ENCODE results near the gene OSCP1.

OSCP1 gene

GRCh38 chr1:36433102-36433501, 17.1 kb downstream of the OSCP1 start:
- H3K9me3 Mint-ChIP-seq = no peaks in the 10 kb centered on the region
- no peak overlapping the region for H3K4me3 Mint-ChIP-seq
- ATAC-seq (replicated peaks; ENCODE audit: extremely low read depth, poor library complexity, severe bottlenecking) (no peak), DNase-seq (ENCODE audit: low spot score in 2 of 2) (no peak)
- H3K27me3 Mint-ChIP-seq = no peaks in the 10 kb centered on the region
- no peaks in the 10 kb centered on the region for H3K36me3 Mint-ChIP-seq (ENCODE audit: insufficient read depth)
- H3K27ac Mint-ChIP-seq (ENCODE audit: low read depth) = no peak overlapping the region
- no peaks in the 10 kb centered on the region for H3K4me1 Mint-ChIP-seq

DNA sequence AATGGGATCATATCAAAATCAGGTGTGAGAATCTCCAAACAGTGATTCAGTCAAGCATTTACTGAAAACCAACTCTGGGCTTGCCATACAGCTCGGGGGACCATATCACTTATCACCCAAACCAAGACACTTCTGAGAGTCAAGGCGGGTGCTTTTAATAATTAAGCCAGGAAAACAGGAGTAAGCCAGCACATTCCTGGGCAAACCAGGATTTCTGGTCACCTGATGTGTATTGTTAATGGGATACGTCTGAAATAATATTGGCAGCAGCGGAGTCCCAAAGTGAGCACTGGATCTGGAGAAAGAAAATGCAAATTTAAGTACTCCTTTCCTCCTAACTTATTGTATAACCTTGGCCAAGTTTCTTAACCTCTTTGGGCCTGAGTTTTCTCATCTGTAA, 17.6 kb downstream of the OSCP1 start:
- H3K4me3 Mint-ChIP-seq = no peak overlapping the region
- no peaks in the 10 kb centered on the region for H3K4me1 Mint-ChIP-seq
- no peak overlapping the region for H3K27ac Mint-ChIP-seq (ENCODE audit: low read depth)
- no peaks in the 10 kb centered on the region for H3K36me3 Mint-ChIP-seq (ENCODE audit: insufficient read depth)
- ATAC-seq (replicated peaks; ENCODE audit: extremely low read depth, poor library complexity, severe bottlenecking) = no peak
- H3K27me3 Mint-ChIP-seq = no peaks in the 10 kb centered on the region
- DNase-seq (ENCODE audit: low spot score in 2 of 2) = no peak
- H3K9me3 Mint-ChIP-seq = no peaks in the 10 kb centered on the region

DNA sequence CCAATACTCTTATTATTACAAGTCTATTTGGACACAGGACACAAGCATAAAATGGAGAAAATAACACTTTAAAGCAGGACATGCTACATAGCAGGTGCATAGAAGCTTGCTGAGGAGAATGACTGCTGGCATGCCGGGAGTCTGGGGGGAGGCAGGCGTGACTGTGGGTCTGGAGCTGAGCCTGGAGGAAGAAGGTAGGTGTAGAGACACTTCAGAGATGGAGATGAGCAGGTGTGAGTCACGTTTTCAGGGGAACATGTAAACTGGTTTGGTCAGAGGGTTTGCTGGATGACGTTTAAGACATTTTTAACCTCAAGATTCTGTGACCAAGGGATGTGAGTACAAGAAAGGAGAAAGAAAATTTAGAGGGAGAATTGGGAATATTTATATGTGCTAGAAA, 24.5 kb downstream of the OSCP1 start:
- Mint-ChIP-seq H3K27me3 (no peaks in the 10 kb centered on the region), H3K9me3 (no peaks in the 10 kb centered on the region), H3K4me3 (no peak overlapping the region), H3K36me3 (ENCODE audit: insufficient read depth) (no peaks in the 10 kb centered on the region), H3K4me1 (peaks cover 7% of the 10 kb centered on the region), H3K27ac (ENCODE audit: low read depth) (no peak overlapping the region)
- DNase-seq (ENCODE audit: low spot score in 2 of 2) = no peak
- ATAC-seq (replicated peaks; ENCODE audit: extremely low read depth, poor library complexity, severe bottlenecking) = no peak

DNA sequence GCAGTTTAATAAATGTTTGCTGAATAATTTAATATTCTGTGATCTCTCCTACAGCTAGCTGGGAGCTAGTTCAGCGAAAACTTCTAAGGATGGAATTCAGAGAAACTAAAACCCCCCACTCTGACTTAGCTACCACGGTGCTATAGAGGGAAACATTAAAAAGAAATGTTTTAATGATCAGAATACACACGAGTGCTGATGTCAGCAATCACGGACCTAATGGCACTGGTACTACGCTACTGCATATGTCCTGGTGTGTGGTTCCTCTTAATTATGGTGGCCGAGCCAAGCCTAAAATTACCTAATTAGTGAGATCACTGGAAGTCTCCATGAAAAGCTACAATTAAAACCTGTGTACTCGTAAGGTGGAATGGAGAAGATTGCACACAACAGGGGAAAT, 28.6 kb downstream of the OSCP1 start:
- Mint-ChIP-seq H3K27me3 (no peaks in the 10 kb centered on the region), H3K4me3 (no peak overlapping the region), H3K9me3 (no peaks in the 10 kb centered on the region), H3K4me1 (peaks cover 13% of the 10 kb centered on the region), H3K27ac (ENCODE audit: low read depth) (no peak overlapping the region), H3K36me3 (ENCODE audit: insufficient read depth) (no peaks in the 10 kb centered on the region)
- no peak for ATAC-seq (replicated peaks; ENCODE audit: extremely low read depth, poor library complexity, severe bottlenecking)
- DNase-seq (ENCODE audit: low spot score in 2 of 2) = no peak

DNA sequence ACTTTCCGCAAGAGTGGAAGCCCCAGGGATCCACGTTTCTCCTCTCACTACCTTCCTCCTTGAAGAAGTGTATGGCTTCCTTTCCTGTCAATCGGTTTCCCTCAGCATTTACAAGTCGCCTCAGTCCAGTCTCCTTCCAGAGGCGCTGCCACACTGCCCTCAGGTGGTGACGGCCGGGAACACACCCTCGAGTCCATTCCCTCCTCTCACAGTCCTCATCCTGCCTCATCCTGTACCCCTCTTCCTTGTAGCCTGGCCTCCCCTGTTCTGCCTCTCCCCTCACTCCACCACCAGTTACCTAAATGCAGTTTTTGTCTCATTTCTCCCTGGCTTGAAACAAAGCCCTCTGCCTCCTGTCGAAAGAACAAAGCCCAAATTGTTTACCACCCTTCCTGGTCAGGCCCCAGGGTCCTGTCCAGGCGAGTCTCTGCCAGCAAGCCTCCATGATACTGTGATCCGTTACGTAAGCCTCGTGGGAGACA, 29.4 kb downstream of the OSCP1 start:
- peak overlapping the region; percentile 36 for H3K4me3 Mint-ChIP-seq
- peak overlapping the region; percentile 75 for H3K27ac Mint-ChIP-seq (ENCODE audit: low read depth)
- ATAC-seq (replicated peaks; ENCODE audit: extremely low read depth, poor library complexity, severe bottlenecking) (peak; percentile 96), DNase-seq (ENCODE audit: low spot score in 2 of 2) (peak; percentile 81 to 92)
- H3K4me1 Mint-ChIP-seq = peaks cover 13% of the 10 kb centered on the region
- no peaks in the 10 kb centered on the region for H3K27me3 Mint-ChIP-seq
- H3K36me3 Mint-ChIP-seq (ENCODE audit: insufficient read depth) = no peaks in the 10 kb centered on the region
- H3K9me3 Mint-ChIP-seq = no peaks in the 10 kb centered on the region

DNA sequence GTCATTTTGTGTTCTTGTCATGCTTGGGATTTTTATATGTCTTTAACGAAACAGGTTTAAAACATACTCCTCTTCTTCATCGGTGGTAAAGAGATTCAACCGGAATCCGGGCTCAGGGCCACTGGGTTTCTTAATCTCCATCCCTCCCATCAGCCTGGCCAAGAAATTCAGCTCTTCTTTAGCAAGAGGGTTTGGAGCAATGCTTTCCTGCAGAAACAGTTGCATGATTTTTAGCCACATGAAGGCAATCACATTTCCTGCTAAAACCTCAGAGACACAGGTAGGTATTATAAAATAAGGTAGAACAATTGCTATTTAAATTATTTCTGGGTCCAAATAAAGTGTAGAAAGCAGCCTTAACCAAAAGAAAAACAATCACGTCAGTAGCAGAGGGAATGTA, 29.8 kb downstream of the OSCP1 start:
- no peaks in the 10 kb centered on the region for H3K27me3 Mint-ChIP-seq
- peak overlapping the region; percentile 36 for H3K4me3 Mint-ChIP-seq
- DNase-seq (ENCODE audit: low spot score in 2 of 2) (no peak), ATAC-seq (replicated peaks; ENCODE audit: extremely low read depth, poor library complexity, severe bottlenecking) (peak; percentile 29)
- peak overlapping the region; percentile 75 for H3K27ac Mint-ChIP-seq (ENCODE audit: low read depth)
- H3K4me1 Mint-ChIP-seq = peaks cover 13% of the 10 kb centered on the region
- no peaks in the 10 kb centered on the region for H3K36me3 Mint-ChIP-seq (ENCODE audit: insufficient read depth)
- H3K9me3 Mint-ChIP-seq = no peaks in the 10 kb centered on the region

GRCh38 chr1:36419569-36419968, 30.7 kb downstream of the OSCP1 start:
- peaks cover 13% of the 10 kb centered on the region for H3K4me1 Mint-ChIP-seq
- no peaks in the 10 kb centered on the region for H3K9me3 Mint-ChIP-seq
- DNase-seq (ENCODE audit: low spot score in 2 of 2) (no peak), ATAC-seq (replicated peaks; ENCODE audit: extremely low read depth, poor library complexity, severe bottlenecking) (no peak)
- H3K36me3 Mint-ChIP-seq (ENCODE audit: insufficient read depth) = no peaks in the 10 kb centered on the region
- no peak overlapping the region for H3K27ac Mint-ChIP-seq (ENCODE audit: low read depth)
- H3K4me3 Mint-ChIP-seq = no peak overlapping the region
- H3K27me3 Mint-ChIP-seq = no peaks in the 10 kb centered on the region

GRCh38 chr1:36419140-36419539, 31.1 kb downstream of the OSCP1 start:
- peaks cover 13% of the 10 kb centered on the region for H3K4me1 Mint-ChIP-seq
- H3K27me3 Mint-ChIP-seq = no peaks in the 10 kb centered on the region
- no peaks in the 10 kb centered on the region for H3K36me3 Mint-ChIP-seq (ENCODE audit: insufficient read depth)
- no peaks in the 10 kb centered on the region for H3K9me3 Mint-ChIP-seq
- no peak for DNase-seq (ENCODE audit: low spot score in 2 of 2)
- no peak overlapping the region for H3K4me3 Mint-ChIP-seq
- no peak overlapping the region for H3K27ac Mint-ChIP-seq (ENCODE audit: low read depth)
- ATAC-seq (replicated peaks; ENCODE audit: extremely low read depth, poor library complexity, severe bottlenecking) = no peak

DNA sequence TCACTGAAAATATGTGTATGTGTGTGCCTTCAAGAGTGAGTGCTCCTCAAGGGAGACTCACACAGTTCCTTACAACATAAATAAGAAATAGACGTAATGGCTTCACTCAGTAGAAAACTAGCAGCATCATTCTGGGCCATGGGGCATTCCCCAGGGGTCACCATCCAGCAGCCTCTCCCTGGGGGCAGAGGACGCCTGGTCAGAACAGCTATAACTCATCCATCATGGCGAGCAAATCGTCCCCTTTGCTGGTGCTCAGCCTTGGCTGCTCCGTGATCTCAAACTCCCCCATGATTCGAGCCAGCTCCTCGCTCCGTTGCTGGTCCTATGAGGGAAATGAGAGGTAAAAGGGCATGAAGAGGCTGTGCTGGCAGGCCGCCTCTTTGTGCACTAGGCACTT, 32.3 kb downstream of the OSCP1 start:
- H3K27ac Mint-ChIP-seq (ENCODE audit: low read depth) = no peak overlapping the region
- H3K9me3 Mint-ChIP-seq = no peaks in the 10 kb centered on the region
- peaks cover 13% of the 10 kb centered on the region for H3K4me1 Mint-ChIP-seq
- H3K4me3 Mint-ChIP-seq = no peak overlapping the region
- no peaks in the 10 kb centered on the region for H3K36me3 Mint-ChIP-seq (ENCODE audit: insufficient read depth)
- no peaks in the 10 kb centered on the region for H3K27me3 Mint-ChIP-seq
- ATAC-seq (replicated peaks; ENCODE audit: extremely low read depth, poor library complexity, severe bottlenecking) (no peak), DNase-seq (ENCODE audit: low spot score in 2 of 2) (no peak)

DNA sequence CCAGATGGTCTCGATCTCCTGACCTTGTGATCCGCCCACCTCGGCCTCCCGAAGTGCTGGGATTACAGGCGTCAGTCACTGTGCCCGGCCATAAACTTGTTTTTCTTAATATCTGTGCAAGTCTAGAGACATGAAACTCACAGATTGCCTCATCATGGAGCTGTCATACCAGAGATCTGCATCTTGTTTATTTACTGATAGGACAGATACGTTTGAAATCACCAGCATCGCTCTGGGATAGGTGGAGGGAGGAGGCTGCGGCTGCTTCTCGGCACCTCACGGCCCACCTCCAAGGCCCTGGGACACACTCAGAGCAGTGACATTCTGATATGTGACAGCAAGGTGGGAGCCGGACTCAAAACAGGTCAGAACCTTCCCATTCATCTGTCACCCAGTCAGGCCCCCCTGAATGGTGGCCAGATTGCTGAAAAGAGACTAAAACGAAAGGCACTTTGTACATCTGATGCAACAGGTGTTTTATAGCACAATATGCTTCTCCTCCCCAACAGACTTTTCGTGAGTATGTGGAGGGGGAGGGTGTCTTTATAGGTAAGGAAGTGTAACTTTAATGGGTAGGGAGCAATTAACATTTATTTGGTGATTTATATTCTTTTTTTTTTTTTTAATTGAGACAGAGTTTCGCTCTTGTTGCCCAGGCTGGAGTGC, 34.5 kb downstream of the OSCP1 start:
- peaks cover 5% of the 10 kb centered on the region for H3K9me3 Mint-ChIP-seq
- H3K27me3 Mint-ChIP-seq = no peaks in the 10 kb centered on the region
- no peak overlapping the region for H3K27ac Mint-ChIP-seq (ENCODE audit: low read depth)
- ATAC-seq (replicated peaks; ENCODE audit: extremely low read depth, poor library complexity, severe bottlenecking) = no peak
- H3K36me3 Mint-ChIP-seq (ENCODE audit: insufficient read depth) = peaks cover 2% of the 10 kb centered on the region
- H3K4me3 Mint-ChIP-seq = no peak overlapping the region
- H3K4me1 Mint-ChIP-seq = peaks cover 12% of the 10 kb centered on the region
- no peak for DNase-seq (ENCODE audit: low spot score in 2 of 2)

- Mint-ChIP-seq H3K36me3 (ENCODE audit: insufficient read depth) (peaks cover 2% of the 10 kb centered on the region), H3K9me3 (peaks cover 5% of the 10 kb centered on the region), H3K4me3 (no peak overlapping the region), H3K27ac (ENCODE audit: low read depth) (no peak overlapping the region), H3K4me1 (peaks cover 7% of the 10 kb centered on the region), H3K27me3 (no peaks in the 10 kb centered on the region)
- ATAC-seq (replicated peaks; ENCODE audit: extremely low read depth, poor library complexity, severe bottlenecking) (no peak), DNase-seq (ENCODE audit: low spot score in 2 of 2) (no peak)
Measured at GRCh38 chr1:36414384-36414783, 35.9 kb downstream of the OSCP1 start.

DNA sequence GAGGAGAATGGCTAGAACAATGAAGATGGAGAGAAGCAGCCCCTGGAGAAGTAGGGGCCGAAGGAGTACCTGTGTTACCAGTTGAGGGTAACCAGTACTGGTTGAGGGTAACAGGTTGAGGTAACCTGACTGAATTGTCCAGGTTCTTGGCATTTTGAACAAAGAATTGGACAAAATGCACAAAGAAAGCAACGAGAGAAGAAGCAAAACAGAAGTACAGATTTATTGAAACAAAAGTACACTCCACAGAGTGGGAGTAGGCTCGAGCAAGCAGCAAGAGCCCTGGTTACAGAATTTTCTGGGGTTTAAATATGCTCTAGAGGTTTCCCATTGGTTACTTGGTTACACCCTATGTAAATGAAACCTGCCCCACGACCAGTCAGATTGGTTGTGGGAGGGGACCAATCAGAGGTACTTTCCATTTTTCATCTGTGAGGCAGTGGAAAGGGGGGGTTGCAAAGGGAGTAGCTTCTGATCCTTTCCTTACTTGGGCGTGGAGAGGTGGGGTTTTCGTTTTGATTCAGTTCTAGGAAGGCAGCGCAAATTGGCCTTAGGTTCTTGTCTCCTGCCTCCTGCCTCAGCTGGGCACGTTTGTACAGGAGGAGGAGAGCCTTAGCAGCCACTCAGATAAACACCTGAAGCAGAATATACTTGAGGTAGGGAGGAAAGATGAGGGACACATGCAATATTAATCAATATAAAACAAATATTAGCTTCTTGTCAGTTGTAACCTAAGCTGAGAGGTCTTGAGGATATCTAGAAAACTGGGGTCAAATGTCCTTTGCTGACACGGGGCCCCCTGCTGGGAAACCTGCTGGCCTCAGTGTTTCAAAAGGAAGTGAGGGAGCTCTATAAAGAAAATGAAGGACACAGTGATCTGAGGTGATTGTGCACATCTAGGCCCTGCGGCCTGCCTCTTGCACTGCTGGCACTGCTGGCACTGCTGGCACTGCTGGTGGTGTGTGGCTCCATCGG, 38.3 kb downstream of the OSCP1 start:
- Mint-ChIP-seq H3K27ac (ENCODE audit: low read depth) (no peak overlapping the region), H3K4me1 (peaks cover 7% of the 10 kb centered on the region), H3K4me3 (no peak overlapping the region), H3K9me3 (peaks cover 5% of the 10 kb centered on the region), H3K36me3 (ENCODE audit: insufficient read depth) (peaks cover 2% of the 10 kb centered on the region), H3K27me3 (no peaks in the 10 kb centered on the region)
- DNase-seq (ENCODE audit: low spot score in 2 of 2) = no peak
- peak; percentile 76 for ATAC-seq (replicated peaks; ENCODE audit: extremely low read depth, poor library complexity, severe bottlenecking)

- H3K4me1 Mint-ChIP-seq = peaks cover 7% of the 10 kb centered on the region
- DNase-seq (ENCODE audit: low spot score in 2 of 2) (no peak), ATAC-seq (replicated peaks; ENCODE audit: extremely low read depth, poor library complexity, severe bottlenecking) (no peak)
- H3K4me3 Mint-ChIP-seq = no peak overlapping the region
- H3K9me3 Mint-ChIP-seq = peaks cover 5% of the 10 kb centered on the region
- H3K27ac Mint-ChIP-seq (ENCODE audit: low read depth) = no peak overlapping the region
- H3K36me3 Mint-ChIP-seq (ENCODE audit: insufficient read depth) = peaks cover 2% of the 10 kb centered on the region
- no peaks in the 10 kb centered on the region for H3K27me3 Mint-ChIP-seq
Measured at GRCh38 chr1:36408479-36408878, 41.8 kb downstream of the OSCP1 start.
